Central memory CD4-positive, alpha-beta T cell (primary cell): ENCODE data around the gene RBMS3.
"Not testable (repeated sequence)": the region's sequence is repeated elsewhere in the genome, so short reads cannot be mapped to it uniquely, and the experiment has no call there.

Experiments used
- DNase-seq: peaks from one replicate; pipeline ENCODE4 v3.0.0; 2022

The RBMS3 gene

GRCh38 chr3:29757054-29757777, 476.3 kb downstream of the RBMS3 start:
- DNase-seq: no peak

- no peak for DNase-seq
Observed at GRCh38 chr3:29758108-29758433, 477.2 kb downstream of the RBMS3 start.

- no peak for DNase-seq
Observed at GRCh38 chr3:29758434-29759322, 477.8 kb downstream of the RBMS3 start.

- DNase-seq: no peak
Observed at GRCh38 chr3:29759411-29760225, 478.7 kb downstream of the RBMS3 start.

GRCh38 chr3:29760226-29760685, 479.4 kb downstream of the RBMS3 start:
- DNase-seq: no peak

- DNase-seq: no peak
Observed at GRCh38 chr3:29761517-29761916, 480.6 kb downstream of the RBMS3 start.

GRCh38 chr3:29763115-29763514, 482.2 kb downstream of the RBMS3 start:
- DNase-seq: no peak

- DNase-seq: no peak
Observed at GRCh38 chr3:29764041-29764440, 483.2 kb downstream of the RBMS3 start.

GRCh38 chr3:29764603-29765254, 483.9 kb downstream of the RBMS3 start:
- no peak for DNase-seq

- no peak for DNase-seq
Observed at GRCh38 chr3:29771602-29772001, 490.7 kb downstream of the RBMS3 start.

GRCh38 chr3:29772436-29772835, 491.6 kb downstream of the RBMS3 start:
- no peak for DNase-seq

- no peak for DNase-seq
Observed at GRCh38 chr3:29773481-29773880, 492.6 kb downstream of the RBMS3 start.

- DNase-seq: no peak
Observed at GRCh38 chr3:29775340-29775739, 494.5 kb downstream of the RBMS3 start.

GRCh38 chr3:29777869-29778268, 497.0 kb downstream of the RBMS3 start:
- DNase-seq: no peak

- DNase-seq: no peak
Observed at GRCh38 chr3:29789686-29790085, 508.8 kb downstream of the RBMS3 start.

GRCh38 chr3:29796808-29797207, 515.9 kb downstream of the RBMS3 start:
- DNase-seq: no peak

GRCh38 chr3:29802057-29802456, 521.2 kb downstream of the RBMS3 start:
- no peak for DNase-seq

GRCh38 chr3:29804044-29804443, 523.2 kb downstream of the RBMS3 start:
- DNase-seq: no peak

GRCh38 chr3:29805757-29806156, 524.9 kb downstream of the RBMS3 start:
- no peak for DNase-seq

GRCh38 chr3:29808324-29808723, 527.5 kb downstream of the RBMS3 start:
- not testable (repeated sequence) for DNase-seq

GRCh38 chr3:29822071-29822470, 541.2 kb downstream of the RBMS3 start:
- DNase-seq: no peak

- no peak for DNase-seq
Observed at GRCh38 chr3:29823233-29823632, 542.4 kb downstream of the RBMS3 start.

- no peak for DNase-seq
Observed at GRCh38 chr3:29826712-29827111, 545.8 kb downstream of the RBMS3 start.
